RWPE2 (cell line): ENCODE measurements around the gene POT1.

Experiments
- ATAC-seq: fragments of 200-7000 bp; cut with Tn5 transposase; 3 replicates; pipeline ENCODE4 v1.9.1; 2021; ENCODE audit warnings: low read depth
- DNase-seq: peaks from one replicate; pipeline ENCODE4 v3.0.0-alpha.2; 2020; ENCODE audit warnings: low spot score
- H3K27ac ChIP-seq: fragments of 450-650 bp; 2 replicates; pipeline ENCODE4 v1.5.1; 2017; ENCODE audit warnings: mild to moderate bottlenecking; ENCODE audit not compliant: poor library complexity, severe bottlenecking
- H3K27me3 ChIP-seq: fragments of 250-450 bp; sonication (Bioruptor Pico); 2 replicates; pipeline ENCODE4 v1.5.1; 2021; ENCODE audit warnings: mild to moderate bottlenecking, moderate library complexity; ENCODE audit not compliant: insufficient read depth, poor library complexity, severe bottlenecking
- H3K36me3 ChIP-seq: fragments of 250-450 bp; sonication (Bioruptor Pico); 2 replicates; pipeline ENCODE4 v1.5.1; 2020; ENCODE audit warnings: low read depth, mild to moderate bottlenecking, moderate library complexity
- H3K4me1 ChIP-seq: fragments of 250-450 bp; sonication (Bioruptor Pico); 2 replicates; pipeline ENCODE4 v1.5.1; 2021; ENCODE audit warnings: mild to moderate bottlenecking, moderate library complexity; ENCODE audit not compliant: insufficient read depth, poor library complexity, severe bottlenecking
- H3K4me3 ChIP-seq: fragments of 250-450 bp; sonication (Bioruptor Pico); 2 replicates; pipeline ENCODE4 v1.5.1; 2021; ENCODE audit warnings: mild to moderate bottlenecking, moderate library complexity; ENCODE audit not compliant: severe bottlenecking
- H3K9me3 ChIP-seq: fragments of 250-450 bp; sonication (Bioruptor Pico); 2 replicates; pipeline ENCODE4 v1.5.1; 2021; ENCODE audit warnings: mild to moderate bottlenecking, moderate library complexity; ENCODE audit not compliant: severe bottlenecking
- TF ChIP-seq, protein P1 (sequence below): fragments of 450-650 bp; IDR thresholded peaks from one replicate; pipeline ENCODE4 v1.5.1; 2017; ENCODE audit warnings: mild to moderate bottlenecking, moderate library complexity; ENCODE audit not compliant: poor library complexity, severe bottlenecking

Gene POT1

DNA sequence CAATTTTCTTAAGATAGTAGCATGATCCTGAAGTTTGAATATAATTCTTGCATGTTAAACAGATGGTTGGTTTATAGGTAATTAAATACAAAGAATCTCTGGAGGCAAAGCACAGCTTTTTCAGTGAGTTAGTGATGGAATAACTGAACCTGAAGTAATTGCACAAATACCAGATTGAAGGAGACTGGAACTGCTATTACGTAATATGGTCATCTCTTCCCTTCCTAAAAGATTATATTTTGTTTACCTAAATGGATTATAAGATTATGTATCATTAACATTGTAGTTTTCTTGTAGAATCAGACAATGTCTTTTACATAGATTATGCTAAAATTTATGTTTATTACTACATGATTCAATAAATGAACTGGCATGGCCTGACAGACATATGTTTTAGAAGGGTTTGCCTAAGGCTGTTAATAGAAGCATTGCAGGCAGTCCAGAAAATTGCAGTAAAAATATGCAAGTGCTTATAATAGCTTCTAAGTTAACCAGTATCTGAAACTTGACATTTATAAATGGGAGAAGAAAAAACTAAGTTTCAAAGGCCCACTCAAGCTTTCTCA lies 128.2 kb downstream of the POT1 start:
- DNase-seq (no peak), ATAC-seq (no peak)
- Histone ChIP-seq H3K36me3 (no peaks in the 10 kb centered on the region), H3K4me3 (no peak overlapping the region), H3K4me1 (no peaks in the 10 kb centered on the region), H3K27ac (no peak overlapping the region), H3K27me3 (no peaks in the 10 kb centered on the region), H3K9me3 (no peaks in the 10 kb centered on the region)
- TF ChIP-seq, protein P1, sequence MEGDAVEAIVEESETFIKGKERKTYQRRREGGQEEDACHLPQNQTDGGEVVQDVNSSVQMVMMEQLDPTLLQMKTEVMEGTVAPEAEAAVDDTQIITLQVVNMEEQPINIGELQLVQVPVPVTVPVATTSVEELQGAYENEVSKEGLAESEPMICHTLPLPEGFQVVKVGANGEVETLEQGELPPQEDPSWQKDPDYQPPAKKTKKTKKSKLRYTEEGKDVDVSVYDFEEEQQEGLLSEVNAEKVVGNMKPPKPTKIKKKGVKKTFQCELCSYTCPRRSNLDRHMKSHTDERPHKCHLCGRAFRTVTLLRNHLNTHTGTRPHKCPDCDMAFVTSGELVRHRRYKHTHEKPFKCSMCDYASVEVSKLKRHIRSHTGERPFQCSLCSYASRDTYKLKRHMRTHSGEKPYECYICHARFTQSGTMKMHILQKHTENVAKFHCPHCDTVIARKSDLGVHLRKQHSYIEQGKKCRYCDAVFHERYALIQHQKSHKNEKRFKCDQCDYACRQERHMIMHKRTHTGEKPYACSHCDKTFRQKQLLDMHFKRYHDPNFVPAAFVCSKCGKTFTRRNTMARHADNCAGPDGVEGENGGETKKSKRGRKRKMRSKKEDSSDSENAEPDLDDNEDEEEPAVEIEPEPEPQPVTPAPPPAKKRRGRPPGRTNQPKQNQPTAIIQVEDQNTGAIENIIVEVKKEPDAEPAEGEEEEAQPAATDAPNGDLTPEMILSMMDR: no peak

GRCh38 chr7:124800386-124800785 lies 129.2 kb downstream of the POT1 start:
- no peaks in the 10 kb centered on the region for H3K4me1 ChIP-seq
- ATAC-seq: no peak
- H3K27ac ChIP-seq: no peak overlapping the region
- TF ChIP-seq, protein P1: no peak
- DNase-seq: no peak
- no peaks in the 10 kb centered on the region for H3K9me3 ChIP-seq
- no peak overlapping the region for H3K4me3 ChIP-seq
- no peaks in the 10 kb centered on the region for H3K27me3 ChIP-seq
- H3K36me3 ChIP-seq: no peaks in the 10 kb centered on the region

DNA sequence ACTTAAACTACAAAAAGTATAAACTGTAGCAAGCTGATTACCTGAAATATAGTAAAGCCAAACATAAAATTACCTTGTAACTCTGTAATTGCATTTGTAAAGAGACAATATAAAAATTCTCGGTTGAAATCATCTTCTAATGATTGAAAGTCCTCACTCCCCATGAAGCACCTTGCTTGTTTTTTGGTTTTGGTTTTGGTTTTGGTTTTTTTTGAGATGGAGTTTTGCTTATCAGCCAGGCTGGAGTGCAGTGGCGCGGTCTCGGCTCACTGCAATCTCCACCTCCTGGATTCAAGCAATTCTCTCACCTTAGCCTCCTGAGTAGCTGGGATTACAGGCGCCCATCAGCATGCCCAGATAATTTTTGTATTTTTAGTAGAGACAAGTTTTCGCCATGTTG lies 130.2 kb downstream of the POT1 start:
- ATAC-seq: no peak
- Histone ChIP-seq H3K4me1 (no peaks in the 10 kb centered on the region), H3K27me3 (no peaks in the 10 kb centered on the region), H3K27ac (no peak overlapping the region), H3K36me3 (no peaks in the 10 kb centered on the region), H3K4me3 (no peak overlapping the region), H3K9me3 (no peaks in the 10 kb centered on the region)
- DNase-seq: no peak
- TF ChIP-seq, protein P1: no peak

DNA sequence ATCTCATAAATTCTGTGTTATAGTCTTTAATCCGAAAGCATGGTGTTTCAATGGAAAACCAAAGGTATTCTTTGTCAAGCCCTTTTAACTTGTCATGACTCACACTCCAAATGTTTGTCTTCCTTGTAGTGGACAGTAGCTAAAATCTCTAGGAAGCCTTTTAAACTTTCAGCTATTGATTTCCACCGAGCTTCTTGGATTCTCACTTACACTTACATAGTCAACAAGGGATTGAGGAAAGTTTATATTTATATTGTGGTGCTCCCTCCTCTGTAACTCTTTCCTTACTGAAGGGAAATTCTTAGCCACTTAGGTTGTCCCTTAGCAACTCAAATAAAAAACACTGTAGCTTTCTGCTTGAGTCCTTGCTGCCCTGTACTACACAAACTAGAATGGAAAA lies 132.9 kb downstream of the POT1 start:
- no peaks in the 10 kb centered on the region for H3K27me3 ChIP-seq
- DNase-seq (no peak), ATAC-seq (no peak)
- no peaks in the 10 kb centered on the region for H3K36me3 ChIP-seq
- peaks cover 2% of the 10 kb centered on the region for H3K4me1 ChIP-seq
- H3K4me3 ChIP-seq: no peak overlapping the region
- TF ChIP-seq, protein P1: no peak
- H3K9me3 ChIP-seq: no peaks in the 10 kb centered on the region
- H3K27ac ChIP-seq: no peak overlapping the region

DNA sequence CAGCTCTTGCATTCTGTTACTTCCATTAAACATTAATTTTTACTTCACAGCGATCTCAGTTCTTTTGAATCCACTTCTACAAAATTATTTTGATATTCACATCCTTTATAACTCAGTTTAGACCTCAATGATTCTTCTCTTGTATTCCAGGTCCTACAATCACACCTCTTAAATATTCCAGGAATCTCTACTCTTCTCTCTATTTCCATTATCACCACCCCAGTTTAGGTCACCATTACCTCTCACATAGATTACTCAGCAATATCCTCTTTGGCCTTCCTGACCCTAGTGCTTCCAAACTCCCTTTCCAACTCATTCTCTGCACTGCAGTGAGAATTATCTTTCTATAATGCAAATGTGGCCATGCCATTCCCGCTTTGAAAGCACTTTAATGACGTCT lies 136.9 kb downstream of the POT1 start:
- TF ChIP-seq, protein P1: no peak
- DNase-seq (no peak), ATAC-seq (no peak)
- no peaks in the 10 kb centered on the region for H3K27me3 ChIP-seq
- peaks cover 4% of the 10 kb centered on the region for H3K4me1 ChIP-seq
- H3K36me3 ChIP-seq: no peaks in the 10 kb centered on the region
- no peaks in the 10 kb centered on the region for H3K9me3 ChIP-seq
- no peak overlapping the region for H3K27ac ChIP-seq
- no peak overlapping the region for H3K4me3 ChIP-seq
